IMR-90 (cell line): Measurements from ENCODE around the gene ALS2. TPM values are rescaled to one million over a fixed set of nuclear protein-coding genes. Genes with fewer than 3 reads are reported as not detected.
A peak's percentile ranks its signal among the peaks of the same experiment; 100 is the strongest.

Experiments used
- ATAC-seq: fragments of 200-7000 bp; cut with Tn5 transposase; 2 replicates; pipeline ENCODE4 v1.9.1; 2020; ENCODE audit warnings: low read depth, mild to moderate bottlenecking, moderate library complexity
- BruUV-seq: library from RNA; stranded (reverse); fragments of 400-500 nt; replicated peaks from 2 replicates; lab custom pipeline; 2021; lab: Mats Ljungman, UMichigan
- CTCF ChIA-PET: fragments of 300-600 bp; formaldehyde crosslinking; extraction: SDS; loops from one replicate; lab custom pipeline; 2021; ENCODE audit warnings: antibody characterized with exemption; lab: Yijun Ruan, JAX
- POLR2A ChIA-PET: fragments of 300-600 bp; sonication (Branson Sonifier 250); formaldehyde crosslinking; loops from one replicate; lab custom pipeline; 2022; ENCODE audit warnings: antibody characterized with exemption; ENCODE audit not compliant: unreplicated experiment; lab: Charles Lee
- DNase-seq: peaks from one replicate; pipeline ENCODE4 v3.0.0; 2013
- H2AFZ ChIP-seq: replicated peaks from 2 replicates; pipeline ENCODE3; 2013; ENCODE audit warnings: low read length, mild to moderate bottlenecking; ENCODE audit not compliant: poor library complexity
- H2AK5ac ChIP-seq: 2 replicates; pipeline ENCODE4 v1.6.1; 2013; ENCODE audit warnings: low read depth, low read length, inconsistent platforms
- H2AK9ac ChIP-seq: replicated peaks from 2 replicates; pipeline ENCODE3; 2013; ENCODE audit warnings: mild to moderate bottlenecking, low read depth, low read length, moderate library complexity; ENCODE audit not compliant: poor library complexity
- H2BK120ac ChIP-seq: 2 replicates; pipeline ENCODE4 v1.6.1; 2013; ENCODE audit warnings: low read depth, low read length, inconsistent platforms
- H2BK15ac ChIP-seq: 3 replicates; pipeline ENCODE4 v1.6.1; 2013; ENCODE audit warnings: low read depth, low read length, inconsistent platforms
- H2BK20ac ChIP-seq: 2 replicates; pipeline ENCODE4 v1.6.1; 2013; ENCODE audit warnings: low read depth, mild to moderate bottlenecking, inconsistent platforms, low read length, moderate library complexity
- H2BK5ac ChIP-seq: 2 replicates; pipeline ENCODE4 v1.6.1; 2013; ENCODE audit warnings: mild to moderate bottlenecking, low read depth, low read length, inconsistent platforms; ENCODE audit not compliant: poor library complexity, severe bottlenecking
- H3K14ac ChIP-seq: replicated peaks from 2 replicates; pipeline ENCODE4 v1.6.1; 2013; ENCODE audit warnings: low read depth, low read length, inconsistent platforms
- H3K18ac ChIP-seq: 2 replicates; pipeline ENCODE4 v1.6.1; 2013; ENCODE audit warnings: low read depth, low read length, control low read depth
- H3K23ac ChIP-seq: 2 replicates; pipeline ENCODE4 v1.6.1; 2013; ENCODE audit warnings: low read depth, low read length, inconsistent platforms
- H3K27ac ChIP-seq: 2 replicates; pipeline ENCODE4 v1.5.1; 2013; ENCODE audit warnings: mild to moderate bottlenecking, control low read depth, low read length; ENCODE audit not compliant: insufficient read depth
- H3K27me3 ChIP-seq: 2 replicates; pipeline ENCODE4 v1.6.1; 2013; ENCODE audit warnings: low read length; ENCODE audit not compliant: control insufficient read depth, insufficient read depth
- H3K36me3 ChIP-seq: 2 replicates; pipeline ENCODE4 v1.6.1; 2013; ENCODE audit warnings: low read length, mixed read lengths; ENCODE audit not compliant: control insufficient read depth, insufficient read depth
- H3K4ac ChIP-seq: 2 replicates; pipeline ENCODE4 v1.6.1; 2013; ENCODE audit warnings: low read depth, low read length, inconsistent platforms
- H3K4me1 ChIP-seq: 2 replicates; pipeline ENCODE4 v1.6.1; 2013; ENCODE audit warnings: low read length, mixed read lengths; ENCODE audit not compliant: control insufficient read depth, insufficient read depth
- H3K4me2 ChIP-seq: 2 replicates; pipeline ENCODE4 v1.6.1; 2013; ENCODE audit warnings: low read depth, mild to moderate bottlenecking, control low read depth, low read length, moderate library complexity
- H3K4me3 ChIP-seq: 2 replicates; pipeline ENCODE4 v1.5.1; 2013; ENCODE audit warnings: low read depth, mild to moderate bottlenecking, control low read depth, low read length, moderate library complexity; ENCODE audit not compliant: insufficient read depth
- H3K56ac ChIP-seq: 2 replicates; pipeline ENCODE4 v1.6.1; 2013; ENCODE audit warnings: low read length, inconsistent platforms; ENCODE audit not compliant: insufficient read depth; ENCODE audit errors: extremely low read depth
- H3K79me1 ChIP-seq, 2 experiments: 2 replicates each; pipeline ENCODE4 v1.6.1; 2013; ENCODE audit warnings: low read length in 2 of 2, inconsistent platforms in 1 of 2, low read depth in 1 of 2
- H3K9ac ChIP-seq: 2 replicates; pipeline ENCODE4 v1.6.1; 2013; ENCODE audit warnings: low read depth, low read length, control low read depth
- H3K9me1 ChIP-seq: 2 replicates; pipeline ENCODE4 v1.6.1; 2013; ENCODE audit warnings: low read length, inconsistent platforms; ENCODE audit not compliant: insufficient read depth
- H3K9me3 ChIP-seq: 2 replicates; pipeline ENCODE4 v1.6.1; 2013; ENCODE audit warnings: low read length; ENCODE audit not compliant: control insufficient read depth, insufficient read depth
- H4K20me1 ChIP-seq: 2 replicates; pipeline ENCODE4 v1.6.1; 2013; ENCODE audit warnings: low read length, inconsistent platforms; ENCODE audit not compliant: insufficient read depth
- H4K5ac ChIP-seq: 2 replicates; pipeline ENCODE4 v1.6.1; 2013; ENCODE audit warnings: mild to moderate bottlenecking, low read depth, low read length, control low read depth
- H4K8ac ChIP-seq, 2 experiments: 2 replicates each; pipeline ENCODE4 v1.6.1; 2013; ENCODE audit warnings: low read depth in 2 of 2, low read length in 2 of 2, control low read depth in 1 of 2, inconsistent platforms in 1 of 2
- H4K91ac ChIP-seq: 2 replicates; pipeline ENCODE4 v1.6.1; 2013; ENCODE audit warnings: low read depth, low read length, inconsistent platforms; ENCODE audit not compliant: insufficient read depth
- CEBPB ChIP-seq: IDR thresholded peaks from 2 replicates; pipeline ENCODE4 v1.6.1; 2012; ENCODE audit warnings: low read depth, low read length, improper control_type of control experiment
- CHD1 ChIP-seq: IDR thresholded peaks from 2 replicates; pipeline ENCODE4 v1.6.1; 2012; ENCODE audit warnings: low read depth, low read length, improper control_type of control experiment
- FOS ChIP-seq: fragments of 150-350 bp; IDR thresholded peaks from 2 replicates; pipeline ENCODE4 v1.6.1; 2016; ENCODE audit warnings: low read depth, low read length
- MAFK ChIP-seq: IDR thresholded peaks from 2 replicates; pipeline ENCODE4 v1.6.1; 2012; ENCODE audit warnings: low read depth, low read length, improper control_type of control experiment
- MXI1 ChIP-seq: IDR thresholded peaks from 2 replicates; pipeline ENCODE4 v1.6.1; 2012; ENCODE audit warnings: low read depth, mild to moderate bottlenecking, low read length, moderate library complexity, borderline replicate concordance
- NFE2L2 ChIP-seq: fragments of 150-350 bp; IDR thresholded peaks from 2 replicates; pipeline ENCODE4 v1.6.1; 2016; ENCODE audit warnings: low read depth, mild to moderate bottlenecking, low read length
- POLR2A ChIP-seq: IDR thresholded peaks from 2 replicates; pipeline ENCODE4 v1.6.1; 2012; ENCODE audit warnings: mild to moderate bottlenecking, low read depth, low read length
- RAD21 ChIP-seq: IDR thresholded peaks from 2 replicates; pipeline ENCODE4 v1.6.1; 2012; ENCODE audit warnings: low read length, improper control_type of control experiment
- RCOR1 ChIP-seq: IDR thresholded peaks from 2 replicates; pipeline ENCODE4 v1.6.1; 2012; ENCODE audit warnings: mild to moderate bottlenecking, low read length, improper control_type of control experiment; ENCODE audit not compliant: insufficient replicate concordance
- RFX5 ChIP-seq: IDR thresholded peaks from 2 replicates; pipeline ENCODE4 v1.8.0; 2012; ENCODE audit warnings: low read depth, mild to moderate bottlenecking, low read length, moderate library complexity
- SMC3 ChIP-seq: fragments of 150-350 bp; IDR thresholded peaks from 2 replicates; pipeline ENCODE4 v1.6.1; 2016; ENCODE audit warnings: low read depth, mild to moderate bottlenecking, antibody characterized with exemption, low read length, moderate library complexity
- dilution Hi-C: fragments of 300-500 bp; cut with HindIII; formaldehyde crosslinking; loops from one replicate; pipeline ENCODE4 v1.14.3; 2018; ENCODE audit warnings: low sequenced_read_pairs; ENCODE audit not compliant: unreplicated experiment
- in situ Hi-C: fragments of 300-500 bp; cut with MboI; formaldehyde crosslinking; loops from 3 replicates; pipeline ENCODE4 v1.14.3; 2019; ENCODE audit warnings: low sequenced_read_pairs, inconsistent platforms, mixed read lengths
- intact Hi-C: fragments of 100-400 bp; cut with micrococcal nuclease; formaldehyde crosslinking; loops from 2 replicates; pipeline ENCODE4 v1.10.0; 2022
- polyA plus RNA-seq, 3 experiments: library from polyadenylated mRNA; depleted of rRNA; stranded (reverse); fragments of >200 nt; gene quantifications; 2 replicates each; pipeline ENCODE4 v1.2.3, GENCODE V29; 2012; ENCODE audit warnings: low replicate concordance in 1 of 3
- total RNA-seq: library from RNA; depleted of rRNA; stranded (reverse); fragments of >200 nt; gene quantifications from 2 replicates; pipeline ENCODE4 v1.2.3, GENCODE V29; 2012
- TF ChIP-seq, protein P1 (sequence below): fragments of 150-350 bp; IDR thresholded peaks from 2 replicates; pipeline ENCODE4 v1.6.1; 2016; ENCODE audit warnings: low read depth, mild to moderate bottlenecking, low read length, moderate library complexity, borderline replicate concordance
- TF ChIP-seq, protein P2 (sequence below): fragments of 150-350 bp; IDR thresholded peaks from 2 replicates; pipeline ENCODE4 v1.6.1; 2017; ENCODE audit warnings: mild to moderate bottlenecking, antibody characterized with exemption, low read length, low read depth
- TF ChIP-seq, protein P3 (sequence below): conservative IDR thresholded peaks from 2 replicates; pipeline ENCODE4 v1.5.1; 2012; ENCODE audit warnings: mild to moderate bottlenecking, low read depth, low read length, improper control_type of control experiment

The ALS2 gene
- total and polyA plus RNA-seq, 2 of the 4 experiments (the other 2 are of a cell fraction): 14.4 to 42.3 TPM

DNA sequence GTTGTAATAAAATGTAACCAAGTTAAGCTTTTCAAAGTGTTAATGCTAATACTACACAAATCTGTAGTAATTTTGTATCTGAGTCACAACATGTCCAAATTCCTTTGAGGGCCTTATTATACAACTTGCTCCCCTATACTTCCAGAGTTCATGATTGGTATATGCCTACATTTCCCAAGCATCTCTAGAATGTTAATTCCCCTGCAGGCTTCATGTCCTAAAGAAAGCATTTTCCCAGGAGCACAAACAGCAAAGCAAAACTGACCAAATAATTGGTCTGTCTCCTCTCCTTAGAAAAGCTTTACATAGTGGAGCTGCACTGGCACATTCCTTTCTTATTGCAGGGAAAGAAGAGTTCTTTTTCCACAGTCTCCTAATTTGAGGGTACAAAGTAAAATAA lies 3.7 kb downstream of the ALS2 start:
- Histone ChIP-seq H2BK20ac (no peak overlapping the region), H4K5ac (no peak overlapping the region), H2BK120ac (no peak overlapping the region), H3K4ac (no peak overlapping the region), H3K9ac (no peak overlapping the region), H4K8ac (no peak overlapping the region), H4K20me1 (peaks cover 28% of the 10 kb centered on the region; the same call in 1 of the 2 replicates), H3K14ac (no peak overlapping the region), H3K4me3 (no peak overlapping the region), H2AFZ (no peak overlapping the region), H2AK9ac (no peak overlapping the region), H3K79me1 (peaks cover 19 to 69% of the 10 kb centered on the region in 2 experiments), H3K9me1 (peaks cover 14% of the 10 kb centered on the region), H3K4me2 (peak overlapping the region; percentile 60), H3K18ac (no peak overlapping the region), H2BK15ac (no peak overlapping the region), H3K27ac (no peak overlapping the region), H3K23ac (peak overlapping the region; percentile 31; the same call in 1 of the 2 replicates), H3K27me3 (no peaks in the 10 kb centered on the region), H4K91ac (no peak overlapping the region), H3K4me1 (peaks cover 5% of the 10 kb centered on the region; the same call in 1 of the 2 replicates), H2BK5ac (no peak overlapping the region), H3K36me3 (0 out of 2 replicates have a peak, but pooled peaks cover 2% of the 10 kb centered on the region), H3K9me3 (no peaks in the 10 kb centered on the region), H3K56ac (no peak overlapping the region), H2AK5ac (no peak overlapping the region)
- BruUV-seq: no TSS peak
- no peak for TF ChIP-seq CHD1
- TF ChIP-seq RFX5: no peak
- no peak for TF ChIP-seq RCOR1
- no peak for TF ChIP-seq MAFK
- TF ChIP-seq, protein P1, sequence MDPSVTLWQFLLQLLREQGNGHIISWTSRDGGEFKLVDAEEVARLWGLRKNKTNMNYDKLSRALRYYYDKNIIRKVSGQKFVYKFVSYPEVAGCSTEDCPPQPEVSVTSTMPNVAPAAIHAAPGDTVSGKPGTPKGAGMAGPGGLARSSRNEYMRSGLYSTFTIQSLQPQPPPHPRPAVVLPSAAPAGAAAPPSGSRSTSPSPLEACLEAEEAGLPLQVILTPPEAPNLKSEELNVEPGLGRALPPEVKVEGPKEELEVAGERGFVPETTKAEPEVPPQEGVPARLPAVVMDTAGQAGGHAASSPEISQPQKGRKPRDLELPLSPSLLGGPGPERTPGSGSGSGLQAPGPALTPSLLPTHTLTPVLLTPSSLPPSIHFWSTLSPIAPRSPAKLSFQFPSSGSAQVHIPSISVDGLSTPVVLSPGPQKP: no peak
- TF ChIP-seq, protein P2, sequence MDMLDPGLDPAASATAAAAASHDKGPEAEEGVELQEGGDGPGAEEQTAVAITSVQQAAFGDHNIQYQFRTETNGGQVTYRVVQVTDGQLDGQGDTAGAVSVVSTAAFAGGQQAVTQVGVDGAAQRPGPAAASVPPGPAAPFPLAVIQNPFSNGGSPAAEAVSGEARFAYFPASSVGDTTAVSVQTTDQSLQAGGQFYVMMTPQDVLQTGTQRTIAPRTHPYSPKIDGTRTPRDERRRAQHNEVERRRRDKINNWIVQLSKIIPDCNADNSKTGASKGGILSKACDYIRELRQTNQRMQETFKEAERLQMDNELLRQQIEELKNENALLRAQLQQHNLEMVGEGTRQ: no peak
- no peak for TF ChIP-seq MXI1
- no peak for TF ChIP-seq NFE2L2
- TF ChIP-seq SMC3: no peak
- TF ChIP-seq POLR2A: no peak
- TF ChIP-seq CEBPB: no peak
- TF ChIP-seq, protein P3, sequence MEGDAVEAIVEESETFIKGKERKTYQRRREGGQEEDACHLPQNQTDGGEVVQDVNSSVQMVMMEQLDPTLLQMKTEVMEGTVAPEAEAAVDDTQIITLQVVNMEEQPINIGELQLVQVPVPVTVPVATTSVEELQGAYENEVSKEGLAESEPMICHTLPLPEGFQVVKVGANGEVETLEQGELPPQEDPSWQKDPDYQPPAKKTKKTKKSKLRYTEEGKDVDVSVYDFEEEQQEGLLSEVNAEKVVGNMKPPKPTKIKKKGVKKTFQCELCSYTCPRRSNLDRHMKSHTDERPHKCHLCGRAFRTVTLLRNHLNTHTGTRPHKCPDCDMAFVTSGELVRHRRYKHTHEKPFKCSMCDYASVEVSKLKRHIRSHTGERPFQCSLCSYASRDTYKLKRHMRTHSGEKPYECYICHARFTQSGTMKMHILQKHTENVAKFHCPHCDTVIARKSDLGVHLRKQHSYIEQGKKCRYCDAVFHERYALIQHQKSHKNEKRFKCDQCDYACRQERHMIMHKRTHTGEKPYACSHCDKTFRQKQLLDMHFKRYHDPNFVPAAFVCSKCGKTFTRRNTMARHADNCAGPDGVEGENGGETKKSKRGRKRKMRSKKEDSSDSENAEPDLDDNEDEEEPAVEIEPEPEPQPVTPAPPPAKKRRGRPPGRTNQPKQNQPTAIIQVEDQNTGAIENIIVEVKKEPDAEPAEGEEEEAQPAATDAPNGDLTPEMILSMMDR: no peak
- no peak for TF ChIP-seq RAD21
- no peak for TF ChIP-seq FOS
- intact Hi-C loops (no loop called here), dilution Hi-C loops (no loop called here), in situ Hi-C loops (no loop called here)
- ChIA-PET POLR2A (no interaction called here), CTCF (interaction anchor here (0.6 kb wide), 1 partner anchor 8 kb away, joined by 3 read pairs; no protein-coding TSS in a partner anchor)
- peak; percentile 2; the same call in 1 of the 2 replicates for ATAC-seq
- peak; percentile 21 for DNase-seq
